Measurements from ENCODE around the gene EXOC3L4. TPM values are rescaled to one million over a fixed set of nuclear protein-coding genes. Genes with fewer than 3 reads are reported as not detected.

Gene EXOC3L4
- total RNA-seq, result 0.59 TPM in 1 of 2 replicates, not detected in the other

DNA sequence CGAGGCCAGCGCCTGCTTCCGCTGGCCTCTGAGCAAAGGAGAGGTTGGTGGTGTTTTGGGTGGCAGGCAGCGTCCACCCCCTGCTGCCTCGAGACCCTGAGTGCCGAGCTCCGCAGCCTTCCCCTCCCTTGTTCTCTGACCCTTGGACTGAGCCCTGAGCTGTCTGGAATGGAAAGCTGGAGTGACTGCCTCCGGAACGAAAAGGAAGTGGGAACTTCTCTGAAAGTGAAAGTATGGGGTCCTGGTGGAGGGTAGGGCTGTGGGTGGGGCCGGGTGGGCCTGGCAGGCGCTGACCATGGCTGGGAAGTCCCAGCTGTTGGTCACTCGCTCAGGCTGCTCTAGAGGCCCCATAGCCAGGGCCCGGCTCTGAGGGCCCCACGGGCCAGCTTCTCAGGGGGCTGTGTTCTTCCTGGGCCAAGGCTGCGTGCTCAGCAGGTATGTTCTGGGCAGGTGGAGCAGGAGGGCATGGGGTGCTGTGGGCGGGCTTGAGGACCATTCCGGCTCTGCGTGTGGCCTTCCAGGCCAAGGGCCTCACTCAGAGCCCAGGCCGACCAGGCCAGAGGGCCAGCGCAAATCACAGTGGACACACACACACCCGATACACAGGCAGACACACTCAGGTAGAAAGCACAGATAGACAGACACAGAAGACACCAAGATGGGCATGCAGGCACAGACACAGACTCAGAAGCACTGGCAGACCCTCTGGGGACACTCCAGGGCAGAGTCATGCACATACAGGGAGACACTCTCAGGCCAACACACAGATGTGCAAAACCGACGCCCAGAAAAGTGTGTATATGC lies at the start of gene EXOC3L4:
Gene EXOC3L4, plus strand, starts transcription at position 320 of the 804 bp plus-strand sequence. CDS start 5,495 bp downstream, outside the sequence.

DNA sequence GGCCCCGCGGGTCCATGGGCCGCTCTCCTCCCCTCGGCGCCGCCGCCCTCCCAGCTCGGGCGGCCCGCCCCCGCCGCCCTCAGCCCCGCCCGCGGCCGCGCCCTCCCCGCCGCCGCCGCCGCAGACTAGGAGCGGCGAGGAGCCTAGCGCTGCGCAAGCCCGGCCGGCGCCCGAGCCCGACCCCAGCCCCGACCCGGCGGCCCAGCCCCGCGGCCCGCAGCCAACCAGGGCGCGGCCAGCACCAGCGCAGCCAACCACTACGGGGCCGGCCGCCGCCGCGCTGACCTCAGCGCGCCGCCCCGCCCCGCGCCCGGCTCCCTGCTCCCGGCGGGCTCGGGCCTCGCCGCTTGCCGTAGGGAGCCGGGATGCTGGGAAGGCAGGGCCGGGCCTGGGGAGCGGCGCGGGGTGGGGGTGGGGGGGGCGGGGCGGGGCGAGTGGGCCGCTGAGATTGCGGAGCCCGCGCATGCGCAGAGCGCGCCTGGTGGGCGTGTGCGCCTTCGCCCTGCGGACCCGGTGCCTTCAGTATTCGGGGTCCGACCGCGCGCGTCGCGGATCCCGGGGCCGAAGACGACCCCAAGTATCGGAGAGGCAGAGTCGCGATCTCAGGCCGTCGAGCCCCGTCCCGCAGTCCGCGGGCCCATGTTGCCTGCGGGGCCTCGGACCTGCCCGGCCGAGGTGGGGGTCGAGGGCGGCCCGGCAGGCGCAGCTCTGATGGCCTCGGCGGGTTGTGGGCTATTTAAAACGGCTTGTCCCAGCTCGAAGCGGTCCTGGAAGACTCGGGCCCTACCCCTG lies 37.0 kb upstream of the EXOC3L4 start, which contains the start of gene CDC42BPB:
Gene CDC42BPB, minus strand, starts transcription at position 178 of the 792 bp plus-strand sequence. CDS start 376 bp downstream, outside the sequence.

DNA sequence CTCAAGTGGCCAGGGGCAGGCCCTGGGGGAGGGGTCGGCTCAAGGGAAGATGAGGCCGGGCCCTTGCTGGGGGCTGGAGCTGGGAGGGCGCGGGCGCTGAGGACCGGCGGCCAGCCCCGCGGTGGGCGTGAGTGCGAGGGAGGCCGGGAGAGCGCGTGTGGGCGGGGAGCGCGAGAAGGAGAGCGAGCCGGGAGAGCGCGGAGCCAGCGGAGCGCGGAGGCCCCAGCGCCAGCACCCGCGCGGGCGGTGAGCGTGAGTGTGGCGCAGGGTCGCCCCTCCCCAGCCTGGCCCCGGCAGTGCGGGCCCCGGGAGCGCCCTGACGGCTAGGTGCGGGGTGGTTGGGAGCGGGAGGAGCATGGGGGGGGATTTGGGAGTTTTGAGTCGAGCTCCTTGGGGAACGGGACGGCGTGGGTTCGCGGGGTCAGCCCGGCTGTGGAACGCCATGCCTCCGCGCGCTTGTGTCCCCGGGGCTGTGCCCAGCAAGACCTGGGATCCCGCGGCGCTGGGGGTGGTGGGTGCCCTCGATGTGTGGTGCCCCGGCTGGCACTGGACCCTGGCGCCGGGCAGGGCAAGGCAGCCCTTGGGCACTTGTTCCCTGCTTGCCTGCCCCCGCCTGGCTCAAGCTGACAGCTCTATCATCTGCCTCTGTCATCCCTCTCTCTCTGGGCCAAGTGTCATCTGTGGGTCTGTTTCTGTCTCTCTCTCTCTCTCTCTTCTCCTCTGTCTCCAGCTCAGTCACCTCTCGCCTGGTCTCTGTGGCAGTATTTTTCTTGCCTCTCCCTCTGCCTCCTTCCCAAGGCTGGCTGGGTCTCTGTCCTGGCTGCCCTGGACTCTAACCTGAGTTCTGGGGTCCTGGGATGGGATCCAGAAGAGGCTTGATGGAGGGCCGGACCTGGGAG lies 10.3 kb upstream of the EXOC3L4 start, which contains the start of gene LBHD2:
Gene LBHD2, plus strand, starts transcription at position 190 of the 899 bp plus-strand sequence. CDS start 1,803 bp downstream, outside the sequence.

DNA sequence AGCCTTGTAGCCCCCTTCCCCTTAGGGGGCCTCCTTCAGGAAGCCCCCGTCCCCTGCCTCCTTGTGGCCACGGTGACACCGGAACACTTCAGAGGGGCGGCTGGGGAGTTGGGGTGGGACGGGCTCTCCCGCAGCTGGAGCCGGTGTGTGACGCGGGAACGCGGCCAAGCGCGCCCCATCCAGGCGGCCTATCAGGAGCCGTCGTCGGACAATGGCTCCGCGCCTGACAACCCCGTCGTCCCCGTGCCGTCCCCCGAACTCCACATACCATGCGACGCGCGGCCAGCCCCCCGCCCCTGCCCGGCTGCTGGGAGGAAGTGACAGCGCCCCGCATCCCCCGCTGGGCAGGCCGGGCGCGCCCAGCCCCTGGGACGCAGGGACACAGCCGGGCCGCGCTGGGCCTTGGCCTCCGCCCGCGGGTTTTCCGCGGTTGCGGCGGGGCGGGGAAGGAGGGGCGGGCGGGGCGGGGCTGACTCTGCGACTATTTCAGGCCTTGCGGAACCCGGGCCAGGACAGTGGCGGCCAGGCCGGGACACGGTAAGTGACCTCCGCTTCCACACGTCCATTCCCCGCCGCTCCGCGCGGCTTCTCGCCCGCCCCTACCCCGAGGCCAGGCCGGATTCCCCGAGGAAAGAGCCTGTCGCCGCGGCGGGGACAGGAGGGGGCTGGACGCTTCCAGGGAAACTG lies 28.6 kb downstream of the EXOC3L4 start, which contains the start of gene TNFAIP2:
Gene TNFAIP2, plus strand, starts transcription at position 515 of the 687 bp plus-strand sequence. CDS start 2,997 bp downstream, outside the sequence.

Other genes starting within 250 kb of the EXOC3L4 start
- gene AMN, start 172.1 kb upstream of the EXOC3L4 start, total RNA-seq, result 0.14 and 0.30 TPM in 2 replicates
- gene CDC42BPB, start 37.2 kb upstream of the EXOC3L4 start, total RNA-seq, result 105 and 175 TPM in 2 replicates
- not detected in 2 replicates for gene LBHD2, start 10.5 kb upstream of the EXOC3L4 start, total RNA-seq
- 29.8 and 161 TPM in 2 replicates for gene TNFAIP2, start 28.7 kb downstream of the EXOC3L4 start, total RNA-seq
- 181 and 244 TPM in 2 replicates for gene EIF5, start 239.5 kb downstream of the EXOC3L4 start, total RNA-seq